ENCODE results near the gene UGP2. TPM values are rescaled to one million over a fixed set of nuclear protein-coding genes. Genes with fewer than 3 reads are reported as not detected.
"Not testable (repeated sequence)": the region's sequence is repeated elsewhere in the genome, so short reads cannot be mapped to it uniquely, and the experiment has no call there.

UGP2 gene
- total RNA-seq, 2 experiments from 2014 or later, result 56.4 to 59.1 TPM

GRCh38 chr2:63837036-63837594 is 4.6 kb upstream of the UGP2 start:
- CTCF ChIA-PET, result interaction anchor here (1.3 kb wide), 1 partner anchor 139 kb away, joined by 3 read pairs; no protein-coding TSS in a partner anchor

GRCh38 chr2:63840081-63840784 is 1.5 kb upstream of the UGP2 start:
- CTCF ChIA-PET, result interaction anchor here (1.2 to 1.6 kb wide), 3 partner anchors 20 to 41 kb away, joined by 3 to 6 read pairs (median 3); no protein-coding TSS in a partner anchor
- POLR2A ChIA-PET, result interaction anchor here (1.0 to 1.6 kb wide), 3 partner anchors 16 to 252 kb away, joined by 3 to 8 read pairs (median 4); partner anchors contain the start of genes MDH1 and WDPCP

More at GRCh38 chr2:63837036-63837594, 4.6 kb upstream of the UGP2 start:
- POLR2A ChIA-PET, result no interaction called here

- CTCF ChIA-PET, result interaction anchor here (1.0 to 2.2 kb wide), 5 partner anchors 21 to 150 kb away, joined by 3 to 7 read pairs (median 3); no protein-coding TSS in a partner anchor
- POLR2A ChIA-PET, result interaction anchor here (1.0 to 1.6 kb wide), 3 partner anchors 15 to 252 kb away, joined by 3 to 8 read pairs (median 4); partner anchors contain the start of genes MDH1 and WDPCP
Measured at GRCh38 chr2:63840785-63841253, 877 bp upstream of the UGP2 start.

- POLR2A ChIA-PET, result interaction anchor here (0.6 to 1.4 kb wide), 5 partner anchors 15 to 542 kb away, joined by 3 to 6 read pairs (median 4); no protein-coding TSS in a partner anchor
- CTCF ChIA-PET, result interaction anchor here (1.1 to 2.2 kb wide), 4 partner anchors 12 to 107 kb away, joined by 3 to 7 read pairs (median 6); no protein-coding TSS in a partner anchor
Measured at GRCh38 chr2:63842149-63843061, 709 bp downstream of the UGP2 start.

GRCh38 chr2:63843093-63843492 is 1.4 kb downstream of the UGP2 start:
- POLR2A ChIA-PET, result no interaction called here
- CTCF ChIA-PET, result interaction anchor here (2.2 kb wide), 1 partner anchor 18 kb away, joined by 7 read pairs; no protein-coding TSS in a partner anchor

- ChIA-PET POLR2A (interaction anchor here (0.5 to 0.6 kb wide), 2 partner anchors 35 to 1384 kb away, joined by 3 read pairs; partner anchors contain the start of gene ACTR2), CTCF (no interaction called here)
Measured at GRCh38 chr2:63843791-63844190, 2.1 kb downstream of the UGP2 start.

- CTCF ChIA-PET, result no interaction called here
- POLR2A ChIA-PET, result no interaction called here
Measured at GRCh38 chr2:63844616-63845015, 2.9 kb downstream of the UGP2 start.

GRCh38 chr2:63845866-63846265 is 4.2 kb downstream of the UGP2 start:
- ChIA-PET CTCF (interaction anchor here (0.5 to 1.0 kb wide), 3 partner anchors 12 to 133 kb away, joined by 3 to 4 read pairs (median 3); no protein-coding TSS in a partner anchor), POLR2A (no interaction called here)

- ChIA-PET POLR2A (no interaction called here), CTCF (interaction anchor here (0.5 kb wide), 1 partner anchor 11 kb away, joined by 4 read pairs; no protein-coding TSS in a partner anchor)
Measured at GRCh38 chr2:63846487-63846886, 4.8 kb downstream of the UGP2 start.

- CTCF ChIA-PET, POLR2A ChIA-PET: not testable (repeated sequence)
Measured at GRCh38 chr2:63847571-63847970, 5.9 kb downstream of the UGP2 start.

GRCh38 chr2:63849381-63850203 is 7.9 kb downstream of the UGP2 start:
- CTCF ChIA-PET, result interaction anchor here (1.4 kb wide), 1 partner anchor 12 kb away, joined by 4 read pairs; no protein-coding TSS in a partner anchor
- POLR2A ChIA-PET, result no interaction called here

GRCh38 chr2:63850204-63850571 is 8.5 kb downstream of the UGP2 start:
- ChIA-PET CTCF (interaction anchor here (1.4 kb wide), 1 partner anchor 11 kb away, joined by 4 read pairs; no protein-coding TSS in a partner anchor), POLR2A (no interaction called here)

GRCh38 chr2:63850649-63851048 is 9.0 kb downstream of the UGP2 start:
- POLR2A ChIA-PET, result no interaction called here
- CTCF ChIA-PET, result no interaction called here

- ChIA-PET POLR2A (no interaction called here), CTCF (no interaction called here)
Measured at GRCh38 chr2:63851691-63852311, 10.1 kb downstream of the UGP2 start.

GRCh38 chr2:63853527-63854310 is 12.0 kb downstream of the UGP2 start:
- CTCF ChIA-PET, result interaction anchor here (1.5 kb wide), 1 partner anchor 12 kb away, joined by 6 read pairs; the partner anchor contains the start of gene UGP2
- POLR2A ChIA-PET, result no interaction called here

- CTCF ChIA-PET, result interaction anchor here (1.2 to 1.5 kb wide), 2 partner anchors 14 kb away, joined by 5 to 6 read pairs; partner anchors contain the start of gene UGP2
- POLR2A ChIA-PET, result interaction anchor here (1.1 kb wide), 1 partner anchor 15 kb away, joined by 4 read pairs; no protein-coding TSS in a partner anchor
Measured at GRCh38 chr2:63855418-63856302, 14.0 kb downstream of the UGP2 start.

Measured in activated CD8-positive, alpha-beta memory T cell treated with anti-CD3 and anti-CD28 coated beads for 36 hours (primary cell).